ENCODE measurements around the gene KRTAP10-1. TPM values are rescaled to one million over a fixed set of nuclear protein-coding genes. Genes with fewer than 3 reads are reported as not detected.

The KRTAP10-1 gene
- total RNA-seq, 1 experiment from 2014 or later, result not detected

GRCh38 chr21:44507673-44508425 is 32.1 kb downstream of the KRTAP10-1 start:
- H2BK12ac ChIP-seq (ENCODE audit: insufficient read length, low read depth, low read length), result no peak overlapping the region
- no peak overlapping the region for H2BK5ac ChIP-seq (ENCODE audit: insufficient read length, low read length)
- H3K4me2 ChIP-seq (ENCODE audit: insufficient read depth, insufficient read length, low read length), result no peak overlapping the region
- no peak overlapping the region for H4K91ac ChIP-seq (ENCODE audit: insufficient read length, low read depth, low read length)
- H3K14ac ChIP-seq (ENCODE audit: insufficient read depth, low read length), result no peak overlapping the region
- Mint-ChIP-seq H3K36me3 (ENCODE audit: insufficient read depth in 1 of 3, low read depth in 3 of 3) (peaks cover 0 to 6% (median 3%) of the 10 kb centered on the region in 3 experiments; a peak in 4 of 7 replicates), H3K4me1 (peaks cover 0 to 5% of the 10 kb centered on the region in 2 experiments; a peak in 2 of 4 replicates), H3K9me3 (no peaks in the 10 kb centered on the region), H3K4me3 (no peak overlapping the region), H3K27me3 (ENCODE audit: low read depth) (no peaks in the 10 kb centered on the region), H3K27ac (no peak overlapping the region)
- H3K79me1 ChIP-seq (ENCODE audit: insufficient read depth, low read depth, low read length, poor library complexity, severe bottlenecking), result no peaks in the 10 kb centered on the region
- no peak overlapping the region for H2BK120ac ChIP-seq (ENCODE audit: low read depth, low read length, poor library complexity, severe bottlenecking)
- no peak overlapping the region for H4K8ac ChIP-seq (replicated peaks; ENCODE audit: insufficient read length, low read depth, low read length)
- no peak overlapping the region for H3K4ac ChIP-seq (ENCODE audit: low read depth, low read length)
- no peak overlapping the region for H3K18ac ChIP-seq (ENCODE audit: insufficient read length, low read depth, low read length)
- no peaks in the 10 kb centered on the region for H3K79me2 ChIP-seq (ENCODE audit: insufficient read depth, low read length)
- no peak overlapping the region for H3K9ac ChIP-seq (ENCODE audit: extremely low read depth, insufficient read length, low read length)
- H2AFZ ChIP-seq (ENCODE audit: low read length), result no peak overlapping the region
- no peaks in the 10 kb centered on the region for H3K9me3 ChIP-seq (ENCODE audit: control insufficient read depth, low read depth, low read length)
- no CpG with 5 or more reads among the region's 26 CpGs for WGBS (ENCODE audit: extremely low coverage, insufficient read length, low lambda C conversion rate)
- no peak overlapping the region for H3K27ac ChIP-seq (ENCODE audit: insufficient read length, low read depth, low read length)
- H4K5ac ChIP-seq (ENCODE audit: insufficient read length, low read depth, low read length), result no peak overlapping the region
- no peak overlapping the region for H2AK5ac ChIP-seq (ENCODE audit: insufficient read length, low read length)
- no peak overlapping the region for H3K56ac ChIP-seq (ENCODE audit: insufficient read length, low read depth, low read length)
- no peaks in the 10 kb centered on the region for H3K4me1 ChIP-seq (ENCODE audit: insufficient read depth, low read length)
- no peak for TF ChIP-seq CTCF (conservative IDR thresholded peaks at IDR 0.05)
- no peak overlapping the region for H2BK15ac ChIP-seq (ENCODE audit: low read depth, low read length)
- DNase-seq, result no peak
- H3K23me2 ChIP-seq (ENCODE audit: insufficient read length, low read depth, low read length, poor library complexity, severe bottlenecking), result no peaks in the 10 kb centered on the region
- H4K20me1 ChIP-seq (ENCODE audit: control insufficient read depth, insufficient read depth, insufficient read length), result peaks cover 5% of the 10 kb centered on the region
- H3K27me3 ChIP-seq (ENCODE audit: insufficient read depth, low read length), result no peaks in the 10 kb centered on the region
- no peak overlapping the region for H2BK20ac ChIP-seq (ENCODE audit: low read depth, low read length, poor library complexity, severe bottlenecking)
- H3K23ac ChIP-seq (ENCODE audit: insufficient read length, low read depth, low read length), result no peak overlapping the region
- no peak overlapping the region for H3T11ph ChIP-seq (ENCODE audit: low read length)
